Peyer's patch (tissue), 4 donors: ENCODE results near the gene C3orf20. TPM values are rescaled to one million over a fixed set of nuclear protein-coding genes. Genes with fewer than 3 reads are reported as not detected.
"Not testable (repeated sequence)": the region's sequence is repeated elsewhere in the genome, so short reads cannot be mapped to it uniquely, and the experiment has no call there.

Experiments used
- DNase-seq, 3 donors: peaks; one replicate each; pipeline ENCODE4 v3.0.0-alpha.2; 2017 to 2019
- H3K27ac ChIP-seq, 4 donors: fragments of 200-600 bp; sonication (generic); one replicate each; pipeline ENCODE4 v1.5.1; 2016 to 2019
- H3K27me3 ChIP-seq, 2 donors: fragments of 200-600 bp; sonication (generic); one replicate each; pipeline ENCODE4 v1.5.1; 2019
- H3K36me3 ChIP-seq, 3 donors: fragments of 200-600 bp; sonication (generic); one replicate each; pipeline ENCODE4 v1.5.1; 2016 to 2019
- H3K4me1 ChIP-seq, 4 donors: fragments of 200-600 bp; sonication (generic); one replicate each; pipeline ENCODE4 v1.5.1; 2016 to 2019
- H3K4me3 ChIP-seq, 4 donors: fragments of 200-600 bp; sonication (generic); 1 replicate in 3 of 4; 2 replicates in 1 of 4; pipeline ENCODE4 v1.5.1; 2016 to 2019; ENCODE audit warnings: mild to moderate bottlenecking in 1 of 4
- H3K9me3 ChIP-seq, 4 donors: fragments of 200-600 bp; sonication (generic); one replicate each; pipeline ENCODE4 v1.5.1; 2016 to 2019; ENCODE audit warnings: mild to moderate bottlenecking in 1 of 4
- CTCF ChIP-seq, 6 experiments: fragments of 450-650 bp in 4 of 6; fragments of 200-600 bp in 2 of 6; sonication (generic) in 1 of 6; IDR thresholded peaks; one replicate each; pipeline ENCODE4 v1.5.1; 2017 to 2019; ENCODE audit warnings: antibody characterized with exemption in 6 of 6, mild to moderate bottlenecking in 3 of 6, moderate library complexity in 1 of 6
- POLR2A ChIP-seq, 2 donors: fragments of 450-650 bp; IDR thresholded peaks; one replicate each; pipeline ENCODE4 v1.5.1; 2017; ENCODE audit warnings: antibody characterized with exemption in 2 of 2, mild to moderate bottlenecking in 2 of 2, moderate library complexity in 2 of 2
- total RNA-seq, 4 donors: library from RNA; depleted of rRNA; stranded (reverse); fragments of >200 nt; gene quantifications; one replicate each; pipeline ENCODE4 v1.1.0, GENCODE V29; 2016

The C3orf20 gene
- total RNA-seq, 4 donors from 2014 or later = not detected

GRCh38 chr3:14808502-14809266, 133.7 kb downstream of the C3orf20 start:
- DNase-seq = no peak
- H3K27me3 ChIP-seq = no peaks in the 10 kb centered on the region
- peaks cover 0 to 22% (median 2%) of the 10 kb centered on the region in 4 donors for H3K4me1 ChIP-seq
- no peak for TF ChIP-seq CTCF (IDR thresholded peaks at IDR 0.05)
- no peak for TF ChIP-seq POLR2A (IDR thresholded peaks at IDR 0.05)
- H3K9me3 ChIP-seq = no peaks in the 10 kb centered on the region
- no peaks in the 10 kb centered on the region for H3K36me3 ChIP-seq
- H3K4me3 ChIP-seq = no peak overlapping the region
- no peak overlapping the region for H3K27ac ChIP-seq

DNA sequence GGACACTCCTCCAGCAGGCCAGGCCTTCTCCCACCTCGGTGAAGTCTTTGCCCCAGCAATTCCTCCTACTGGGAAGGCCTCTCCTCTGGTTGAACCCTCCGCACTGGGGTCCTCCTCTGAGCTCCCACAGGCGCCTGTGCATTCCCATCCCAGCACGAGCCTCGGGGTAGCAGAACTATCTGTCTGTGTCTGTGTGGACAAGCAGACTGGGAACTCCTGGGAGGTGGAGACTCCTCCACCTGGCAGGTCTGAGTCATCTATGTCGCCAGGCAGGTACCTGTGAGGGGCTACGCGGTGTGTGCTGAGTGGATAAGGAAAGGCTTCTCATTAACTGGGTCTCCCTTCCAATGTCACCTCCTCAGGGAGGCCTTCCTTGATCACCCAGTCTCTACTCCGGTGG, 134.7 kb downstream of the C3orf20 start:
- Histone ChIP-seq H3K4me1 (peaks cover 0 to 14% (median under 1%) of the 10 kb centered on the region in 4 donors), H3K27ac (peak overlapping the region in 3 of 4 donors; percentile 17 to 65 (median 65)), H3K4me3 (peak overlapping the region in 3 of 4 donors; percentile 17 to 62 (median 51))
- peak in 1 of 3 donors; percentile 45 for DNase-seq
- H3K9me3 ChIP-seq, H3K36me3 ChIP-seq, H3K27me3 ChIP-seq: not testable (repeated sequence)

GRCh38 chr3:14810070-14810791, 135.3 kb downstream of the C3orf20 start:
- peak overlapping the region; percentile 57 to 81 (median 71) for H3K27ac ChIP-seq
- peak in 1 of 3 donors; percentile 48 for DNase-seq
- peak overlapping the region; percentile 37 to 62 (median 52) for H3K4me3 ChIP-seq
- H3K36me3 ChIP-seq = no peaks in the 10 kb centered on the region
- no peak for TF ChIP-seq CTCF (IDR thresholded peaks at IDR 0.05)
- TF ChIP-seq POLR2A (IDR thresholded peaks at IDR 0.05) = no peak
- no peaks in the 10 kb centered on the region for H3K9me3 ChIP-seq
- H3K4me1 ChIP-seq = peaks cover 0 to 8% (median 0%) of the 10 kb centered on the region in 4 donors
- H3K27me3 ChIP-seq = no peaks in the 10 kb centered on the region

- TF ChIP-seq CTCF (IDR thresholded peaks at IDR 0.05) (no peak), POLR2A (IDR thresholded peaks at IDR 0.05) (no peak)
- peak overlapping the region; percentile 57 to 81 (median 71) for H3K27ac ChIP-seq
- H3K4me3 ChIP-seq = peak overlapping the region; percentile 37 to 62 (median 52)
- no peaks in the 10 kb centered on the region for H3K9me3 ChIP-seq
- H3K27me3 ChIP-seq = no peaks in the 10 kb centered on the region
- H3K36me3 ChIP-seq = no peaks in the 10 kb centered on the region
- DNase-seq = peak in 1 of 3 donors; percentile 41
- peaks cover 0 to 7% (median 0%) of the 10 kb centered on the region in 4 donors for H3K4me1 ChIP-seq
Observed at GRCh38 chr3:14810801-14811661, 136.1 kb downstream of the C3orf20 start.

GRCh38 chr3:14811684-14812083, 136.7 kb downstream of the C3orf20 start:
- H3K4me1 ChIP-seq = peaks cover 0 to 7% (median 0%) of the 10 kb centered on the region in 4 donors
- H3K27me3 ChIP-seq = no peaks in the 10 kb centered on the region
- no peaks in the 10 kb centered on the region for H3K36me3 ChIP-seq
- TF ChIP-seq POLR2A (IDR thresholded peaks at IDR 0.05) = no peak
- TF ChIP-seq CTCF (IDR thresholded peaks at IDR 0.05) = no peak
- H3K9me3 ChIP-seq = no peaks in the 10 kb centered on the region
- no peak for DNase-seq
- H3K4me3 ChIP-seq = peak overlapping the region; percentile 37 to 62 (median 52)
- H3K27ac ChIP-seq = peak overlapping the region; percentile 57 to 81 (median 71)
